ENCODE measurements around the gene PRR20C. TPM values are rescaled to one million over a fixed set of nuclear protein-coding genes. Genes with fewer than 3 reads are reported as not detected.
"Not testable (repeated sequence)": the region's sequence is repeated elsewhere in the genome, so short reads cannot be mapped to it uniquely, and the experiment has no call there.

PRR20C gene
- total RNA-seq: not detected
- long read RNA-seq: 0 reads

GRCh38 chr13:57153761-57154160 lies at the start of gene PRR20C:
Gene PRR20C, plus strand, starts transcription at chr13:57154061. Its CDS starts 387 bp downstream, at chr13:57154448.
- H3K9me3 ChIP-seq; DNase-seq; H3K4me1 ChIP-seq; H3K27me3 ChIP-seq; H3K36me3 ChIP-seq; intact Hi-C loops (cut with DNase I); H3K27ac ChIP-seq; ATAC-seq; H3K4me3 ChIP-seq: not testable (repeated sequence)

- DNase-seq: no peak
- intact Hi-C loops (cut with DNase I): no loop called here
- TF ChIP-seq, protein P1, sequence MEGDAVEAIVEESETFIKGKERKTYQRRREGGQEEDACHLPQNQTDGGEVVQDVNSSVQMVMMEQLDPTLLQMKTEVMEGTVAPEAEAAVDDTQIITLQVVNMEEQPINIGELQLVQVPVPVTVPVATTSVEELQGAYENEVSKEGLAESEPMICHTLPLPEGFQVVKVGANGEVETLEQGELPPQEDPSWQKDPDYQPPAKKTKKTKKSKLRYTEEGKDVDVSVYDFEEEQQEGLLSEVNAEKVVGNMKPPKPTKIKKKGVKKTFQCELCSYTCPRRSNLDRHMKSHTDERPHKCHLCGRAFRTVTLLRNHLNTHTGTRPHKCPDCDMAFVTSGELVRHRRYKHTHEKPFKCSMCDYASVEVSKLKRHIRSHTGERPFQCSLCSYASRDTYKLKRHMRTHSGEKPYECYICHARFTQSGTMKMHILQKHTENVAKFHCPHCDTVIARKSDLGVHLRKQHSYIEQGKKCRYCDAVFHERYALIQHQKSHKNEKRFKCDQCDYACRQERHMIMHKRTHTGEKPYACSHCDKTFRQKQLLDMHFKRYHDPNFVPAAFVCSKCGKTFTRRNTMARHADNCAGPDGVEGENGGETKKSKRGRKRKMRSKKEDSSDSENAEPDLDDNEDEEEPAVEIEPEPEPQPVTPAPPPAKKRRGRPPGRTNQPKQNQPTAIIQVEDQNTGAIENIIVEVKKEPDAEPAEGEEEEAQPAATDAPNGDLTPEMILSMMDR (IDR thresholded peaks at IDR 0.05): no peak
- H3K36me3 ChIP-seq: no peaks in the 10 kb centered on the region
- H3K4me1 ChIP-seq: no peaks in the 10 kb centered on the region
- peaks cover 4% of the 10 kb centered on the region for H3K9me3 ChIP-seq
- no peaks in the 10 kb centered on the region for H3K27me3 ChIP-seq
- no peak overlapping the region for H3K27ac ChIP-seq
- no peak overlapping the region for H3K4me3 ChIP-seq
- no peak for ATAC-seq
These were observed 38.9 kb upstream of the PRR20C start for GRCh38 chr13:57114945-57115344.

DNA sequence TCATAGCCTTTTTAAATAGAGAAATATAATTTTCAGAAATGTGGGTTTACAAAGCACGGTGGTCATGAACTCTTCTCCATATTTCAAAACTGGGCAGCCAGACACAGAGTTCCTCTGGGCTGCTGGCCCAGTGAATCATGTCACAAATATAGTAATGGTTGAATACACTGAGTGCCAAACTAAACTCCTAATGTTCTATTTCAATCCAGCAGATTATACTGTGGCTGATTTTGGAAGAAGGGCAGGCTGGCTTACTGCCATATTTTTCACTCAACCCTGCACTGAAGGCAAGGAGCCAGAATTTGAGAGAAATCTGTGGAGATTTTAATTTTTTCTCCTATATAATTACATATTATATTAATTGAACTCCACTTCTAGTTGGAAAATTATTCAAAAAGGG lies 30.2 kb upstream of the PRR20C start:
- no peak overlapping the region for H3K4me3 ChIP-seq
- ATAC-seq (no peak), DNase-seq (no peak)
- intact Hi-C loops (cut with DNase I): no loop called here
- H3K27ac ChIP-seq: no peak overlapping the region
- no peaks in the 10 kb centered on the region for H3K27me3 ChIP-seq
- H3K9me3 ChIP-seq: no peaks in the 10 kb centered on the region
- H3K36me3 ChIP-seq: no peaks in the 10 kb centered on the region
- H3K4me1 ChIP-seq: no peaks in the 10 kb centered on the region
- TF ChIP-seq, protein P1 (IDR thresholded peaks at IDR 0.05): no peak

DNA sequence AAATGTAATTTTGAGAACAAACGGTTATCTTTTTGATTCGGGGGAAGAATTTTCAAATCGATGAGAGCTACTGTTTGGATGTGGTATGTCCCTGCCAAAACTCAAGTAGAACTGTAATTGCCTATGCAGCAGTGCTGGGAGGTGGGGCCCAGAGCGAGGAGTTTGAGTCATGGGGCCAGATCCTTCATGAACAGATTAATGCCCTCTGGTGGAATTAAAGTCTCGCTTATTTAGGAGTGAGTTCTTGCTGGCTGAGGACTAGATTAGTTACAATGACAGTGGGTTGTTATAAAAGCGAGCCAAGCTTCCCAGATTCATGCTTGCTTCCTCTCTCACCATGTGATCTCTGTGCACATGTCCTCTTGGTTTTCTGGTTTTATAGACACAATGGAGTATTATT lies 25.0 kb upstream of the PRR20C start:
- ATAC-seq (no peak), DNase-seq (no peak)
- intact Hi-C loops (cut with DNase I): no loop called here
- H3K4me3 ChIP-seq: no peak overlapping the region
- H3K36me3 ChIP-seq: no peaks in the 10 kb centered on the region
- H3K27me3 ChIP-seq: no peaks in the 10 kb centered on the region
- no peak overlapping the region for H3K27ac ChIP-seq
- TF ChIP-seq, protein P1 (IDR thresholded peaks at IDR 0.05): no peak
- H3K9me3 ChIP-seq: no peaks in the 10 kb centered on the region
- H3K4me1 ChIP-seq: no peaks in the 10 kb centered on the region

DNA sequence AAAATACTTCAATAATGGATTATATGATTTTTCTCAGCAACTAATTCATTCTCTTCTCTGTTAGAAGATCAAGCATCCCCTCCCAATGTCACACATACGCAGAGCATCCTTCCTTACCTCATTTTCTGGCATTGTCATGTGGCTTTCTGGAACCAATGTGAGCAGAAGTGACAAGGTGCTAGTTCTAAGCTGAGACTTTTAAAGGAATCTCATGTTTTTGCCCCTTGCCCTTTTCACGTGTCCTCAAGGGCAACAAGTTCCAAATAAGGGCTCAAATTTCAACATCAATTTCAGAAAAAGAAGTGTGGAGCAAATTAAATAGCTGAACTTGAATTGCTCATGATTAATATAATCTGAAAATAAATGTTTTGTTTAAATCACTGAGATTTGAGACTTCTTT lies 17.8 kb upstream of the PRR20C start:
- DNase-seq: no peak
- H3K27ac ChIP-seq: no peak overlapping the region
- H3K9me3 ChIP-seq: no peaks in the 10 kb centered on the region
- H3K27me3 ChIP-seq: no peaks in the 10 kb centered on the region
- H3K4me1 ChIP-seq: no peaks in the 10 kb centered on the region
- no peak for ATAC-seq
- TF ChIP-seq, protein P1 (IDR thresholded peaks at IDR 0.05): no peak
- H3K36me3 ChIP-seq: no peaks in the 10 kb centered on the region
- H3K4me3 ChIP-seq: no peak overlapping the region
- intact Hi-C loops (cut with DNase I): no loop called here

DNA sequence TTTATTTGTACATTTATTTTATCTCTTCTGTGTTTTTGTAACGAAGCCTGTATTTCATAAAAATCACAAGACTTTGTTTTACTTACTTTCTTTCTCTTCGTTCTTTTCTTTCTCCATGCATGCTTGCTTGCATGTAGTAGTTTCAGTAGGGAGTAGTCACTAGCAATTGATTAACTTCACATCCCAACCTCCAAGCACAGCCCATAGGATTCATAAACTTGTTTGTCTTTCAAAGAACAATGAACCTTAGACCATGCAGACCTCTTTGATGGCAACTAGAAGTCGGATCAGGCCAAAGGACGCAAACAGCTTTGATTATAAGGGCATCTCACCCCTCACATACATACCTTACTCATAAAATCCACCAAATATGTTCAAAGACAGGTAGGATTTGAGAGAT lies 16.3 kb upstream of the PRR20C start:
- Histone ChIP-seq H3K36me3 (no peaks in the 10 kb centered on the region), H3K4me3 (no peak overlapping the region), H3K9me3 (no peaks in the 10 kb centered on the region), H3K27ac (no peak overlapping the region), H3K4me1 (no peaks in the 10 kb centered on the region), H3K27me3 (no peaks in the 10 kb centered on the region)
- ATAC-seq (no peak), DNase-seq (no peak)
- intact Hi-C loops (cut with DNase I): no loop called here
- TF ChIP-seq, protein P1 (IDR thresholded peaks at IDR 0.05): no peak
